Measurements from ENCODE around the gene YKT6.

DNA sequence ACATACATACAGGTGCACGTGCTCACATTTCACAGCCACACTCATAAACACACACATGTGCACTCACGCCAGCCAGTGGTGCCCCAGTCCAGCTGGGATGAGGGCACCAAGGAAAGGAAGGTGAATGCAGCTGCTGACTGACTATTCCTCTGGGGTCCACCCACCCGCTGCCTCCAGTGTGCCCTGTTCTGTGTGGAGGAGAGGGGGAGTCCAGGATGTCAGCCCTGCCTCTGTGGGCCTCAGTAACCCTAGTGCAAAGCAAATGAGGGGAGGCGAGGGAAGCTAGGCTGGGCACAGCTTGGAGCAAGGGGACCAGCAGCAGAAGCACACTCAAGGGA lies 57.6 kb downstream of the YKT6 start:
- TF ChIP-seq, protein P1, sequence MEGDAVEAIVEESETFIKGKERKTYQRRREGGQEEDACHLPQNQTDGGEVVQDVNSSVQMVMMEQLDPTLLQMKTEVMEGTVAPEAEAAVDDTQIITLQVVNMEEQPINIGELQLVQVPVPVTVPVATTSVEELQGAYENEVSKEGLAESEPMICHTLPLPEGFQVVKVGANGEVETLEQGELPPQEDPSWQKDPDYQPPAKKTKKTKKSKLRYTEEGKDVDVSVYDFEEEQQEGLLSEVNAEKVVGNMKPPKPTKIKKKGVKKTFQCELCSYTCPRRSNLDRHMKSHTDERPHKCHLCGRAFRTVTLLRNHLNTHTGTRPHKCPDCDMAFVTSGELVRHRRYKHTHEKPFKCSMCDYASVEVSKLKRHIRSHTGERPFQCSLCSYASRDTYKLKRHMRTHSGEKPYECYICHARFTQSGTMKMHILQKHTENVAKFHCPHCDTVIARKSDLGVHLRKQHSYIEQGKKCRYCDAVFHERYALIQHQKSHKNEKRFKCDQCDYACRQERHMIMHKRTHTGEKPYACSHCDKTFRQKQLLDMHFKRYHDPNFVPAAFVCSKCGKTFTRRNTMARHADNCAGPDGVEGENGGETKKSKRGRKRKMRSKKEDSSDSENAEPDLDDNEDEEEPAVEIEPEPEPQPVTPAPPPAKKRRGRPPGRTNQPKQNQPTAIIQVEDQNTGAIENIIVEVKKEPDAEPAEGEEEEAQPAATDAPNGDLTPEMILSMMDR (IDR thresholded peaks at IDR 0.05; ENCODE audit: control extremely low read depth in 1 of 3, insufficient read depth in 1 of 3, low read depth in 1 of 3, low read length in 3 of 3), result no peak
- TF ChIP-seq TAF1 (IDR thresholded peaks at IDR 0.05; ENCODE audit: low read depth, low read length), result no peak
- TF ChIP-seq ZNF274 (IDR thresholded peaks at IDR 0.05; ENCODE audit: borderline replicate concordance, extremely low read depth, low read length), result no peak
- TF ChIP-seq, protein P2, sequence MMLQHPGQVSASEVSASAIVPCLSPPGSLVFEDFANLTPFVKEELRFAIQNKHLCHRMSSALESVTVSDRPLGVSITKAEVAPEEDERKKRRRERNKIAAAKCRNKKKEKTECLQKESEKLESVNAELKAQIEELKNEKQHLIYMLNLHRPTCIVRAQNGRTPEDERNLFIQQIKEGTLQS (IDR thresholded peaks at IDR 0.05; ENCODE audit: insufficient read depth, low read depth, low read length), result no peak
- TF ChIP-seq POLR2A (IDR thresholded peaks at IDR 0.05; ENCODE audit: control extremely low read depth in 1 of 2, low read depth in 2 of 2, low read length in 2 of 2), result no peak
- no peak for TF ChIP-seq POLR2AphosphoS5 (IDR thresholded peaks at IDR 0.05; ENCODE audit: low read depth, low read length)
- TF ChIP-seq KDM1A (IDR thresholded peaks at IDR 0.05; ENCODE audit: borderline replicate concordance, low read length), result no peak

All from H1 (cell line).